ENCODE results near the gene SLC25A23. TPM values are rescaled to one million over a fixed set of nuclear protein-coding genes. Genes with fewer than 3 reads are reported as not detected.

Gene SLC25A23
- total RNA-seq, 1 donor from 2014 or later = 44.9 TPM

GRCh38 chr19:6491802-6492592 is 32.4 kb upstream of the SLC25A23 start:
- no peak for DNase-seq
- Histone ChIP-seq H3K4me3 (no peak overlapping the region), H3K36me3 (no peaks in the 10 kb centered on the region), H3K27me3 (ENCODE audit: low read depth) (no peaks in the 10 kb centered on the region), H3K4me1 (no peaks in the 10 kb centered on the region), H3K9me3 (no peaks in the 10 kb centered on the region), H3K27ac (no peak overlapping the region)
- intact Hi-C loops (cut with DNase I) = no loop called here
- no peak for TF ChIP-seq CTCF (IDR thresholded peaks at IDR 0.05)
- ATAC-seq = no peak

- DNase-seq = no peak
- no peaks in the 10 kb centered on the region for H3K4me1 ChIP-seq
Observed at GRCh38 chr19:6490134-6490533, 30.5 kb upstream of the SLC25A23 start.

DNA sequence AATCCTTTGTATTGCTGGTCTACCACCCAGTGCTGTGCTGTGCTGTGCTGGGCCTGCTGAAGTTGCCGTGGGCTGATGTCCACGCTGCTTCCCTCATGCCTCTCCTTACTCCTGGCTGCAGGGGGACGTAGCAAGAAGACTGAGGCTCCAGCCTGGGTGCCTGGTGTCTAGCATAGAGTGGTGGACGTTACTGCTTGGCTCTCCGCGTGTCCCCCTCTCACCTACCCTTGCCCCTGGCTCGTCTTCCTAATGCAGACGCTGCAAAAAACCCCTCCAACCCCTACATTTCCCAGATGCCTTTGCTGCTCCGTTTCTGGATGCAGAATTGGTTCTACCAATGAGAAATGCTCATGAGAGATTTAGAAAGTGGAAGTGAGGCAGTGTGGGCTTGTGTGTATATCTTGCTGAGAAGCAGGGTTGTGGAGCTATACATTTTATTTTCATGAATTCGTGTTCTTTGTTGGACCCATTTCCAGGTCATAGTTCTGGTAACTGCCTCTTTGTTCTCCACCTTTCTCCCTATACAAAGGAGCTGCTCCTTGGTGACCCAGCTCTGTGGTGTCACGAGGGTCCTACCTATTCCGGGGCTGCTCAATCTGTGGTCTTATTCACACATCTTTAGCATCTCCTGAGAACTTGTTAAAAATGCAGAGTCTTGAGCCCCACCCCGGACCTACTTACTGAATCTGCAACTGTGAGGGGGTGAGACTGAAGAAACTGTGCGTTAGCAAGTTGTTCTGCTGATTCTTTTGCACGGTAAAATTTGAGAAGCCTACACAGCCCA is 29.9 kb upstream of the SLC25A23 start:
- no peaks in the 10 kb centered on the region for H3K27me3 ChIP-seq (ENCODE audit: low read depth)
- H3K4me1 ChIP-seq = no peaks in the 10 kb centered on the region
- H3K9me3 ChIP-seq = no peaks in the 10 kb centered on the region
- intact Hi-C loops (cut with DNase I) = no loop called here
- ATAC-seq (no peak), DNase-seq (no peak)
- no peak overlapping the region for H3K27ac ChIP-seq
- H3K4me3 ChIP-seq = no peak overlapping the region
- no peak for TF ChIP-seq CTCF (IDR thresholded peaks at IDR 0.05)
- H3K36me3 ChIP-seq = no peaks in the 10 kb centered on the region

More at GRCh38 chr19:6490134-6490533, 30.5 kb upstream of the SLC25A23 start:
- intact Hi-C loops (cut with DNase I) = no loop called here
- no peak for ATAC-seq
- Histone ChIP-seq H3K27ac (no peak overlapping the region), H3K9me3 (no peaks in the 10 kb centered on the region), H3K4me3 (no peak overlapping the region), H3K27me3 (ENCODE audit: low read depth) (no peaks in the 10 kb centered on the region), H3K36me3 (no peaks in the 10 kb centered on the region)
- TF ChIP-seq CTCF (IDR thresholded peaks at IDR 0.05) = no peak

DNA sequence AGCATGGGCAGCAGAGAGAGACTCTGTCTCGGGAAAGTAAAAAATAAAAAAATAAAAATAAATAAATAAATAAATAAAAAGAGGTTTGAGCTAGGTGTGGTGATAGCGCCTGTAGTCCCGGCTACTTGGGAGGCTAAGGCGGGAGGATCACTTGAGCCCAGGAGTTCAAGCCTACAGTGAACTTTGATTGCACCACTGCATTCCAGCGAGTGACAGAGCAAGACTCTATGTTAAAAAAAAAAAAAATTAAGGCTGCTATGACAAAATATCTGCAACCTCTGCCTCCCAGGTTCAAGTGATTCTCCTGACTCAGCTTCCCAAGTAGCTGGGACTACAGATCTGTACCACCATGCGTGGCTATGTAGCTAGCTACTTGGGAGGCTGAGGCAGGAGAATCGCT is 25.2 kb upstream of the SLC25A23 start:
- H3K27ac ChIP-seq = no peak overlapping the region
- peaks cover 6% of the 10 kb centered on the region for H3K27me3 ChIP-seq (ENCODE audit: low read depth)
- H3K4me1 ChIP-seq = no peaks in the 10 kb centered on the region
- ATAC-seq = no peak
- intact Hi-C loops (cut with DNase I) = no loop called here
- no peak for TF ChIP-seq CTCF (IDR thresholded peaks at IDR 0.05)
- no peak overlapping the region for H3K4me3 ChIP-seq
- no peaks in the 10 kb centered on the region for H3K9me3 ChIP-seq
- no peak for DNase-seq
- H3K36me3 ChIP-seq = no peaks in the 10 kb centered on the region

GRCh38 chr19:6484230-6484629 is 24.6 kb upstream of the SLC25A23 start:
- ATAC-seq (peak; percentile 5 to 13), DNase-seq (peak; percentile 61)
- Histone ChIP-seq H3K27me3 (ENCODE audit: low read depth) (peaks cover 6% of the 10 kb centered on the region), H3K4me1 (no peaks in the 10 kb centered on the region), H3K36me3 (no peaks in the 10 kb centered on the region), H3K4me3 (no peak overlapping the region), H3K9me3 (no peaks in the 10 kb centered on the region), H3K27ac (no peak overlapping the region)
- no peak for TF ChIP-seq CTCF (IDR thresholded peaks at IDR 0.05)
- intact Hi-C loops (cut with DNase I) = no loop called here

All from lower lobe of right lung (tissue), 2 donors.